Mucosa of descending colon (tissue), 3 donors: ENCODE measurements around the gene FHIT. TPM values are rescaled to one million over a fixed set of nuclear protein-coding genes. Genes with fewer than 3 reads are reported as not detected.

Source experiments
- ATAC-seq: fragments of 200-7000 bp; cut with Tn5 transposase; one replicate; pipeline ENCODE4 v1.9.1; 2020; ENCODE audit warnings: mild to moderate bottlenecking, moderate library complexity
- DNase-seq, 3 donors: peaks; one replicate each; pipeline ENCODE4 v3.0.0-alpha.2; 2020
- H3K36me3 ChIP-seq: fragments of 200-600 bp; one replicate; pipeline ENCODE4 v1.8.0; 2021; ENCODE audit warnings: low read depth, mild to moderate bottlenecking
- H3K4me1 ChIP-seq: fragments of 200-600 bp; one replicate; pipeline ENCODE4 v1.8.0; 2021; ENCODE audit warnings: low read depth, mild to moderate bottlenecking
- H3K4me3 ChIP-seq: fragments of 200-600 bp; one replicate; pipeline ENCODE4 v1.8.0; 2021; ENCODE audit warnings: mild to moderate bottlenecking
- H3K9me3 ChIP-seq: fragments of 200-600 bp; one replicate; pipeline ENCODE4 v1.8.0; 2021; ENCODE audit warnings: mild to moderate bottlenecking
- intact Hi-C, 2 donors: fragments of 100-400 bp; cut with DNase I in 1 of 2; cut with micrococcal nuclease in 1 of 2; formaldehyde crosslinking; loops; one replicate each; pipeline versions ENCODE4 v1.11.0 to v1.11.1; 2022; cut with DNase I, micrococcal nuclease
- total RNA-seq, 3 donors: library from RNA; stranded (reverse); fragmentation: NEBNext Ultra II Directional in 2 of 3; extraction: Animal tissue kit (Norgen Biotek cat#: 25700) in 2 of 3; gene quantifications; one replicate each; pipeline versions ENCODE4 v1.2.1 to v1.2.4, GENCODE V29; 2021 to 2023
- TF ChIP-seq, protein P1 (sequence below): fragments of 200-600 bp; IDR thresholded peaks from one replicate; pipeline ENCODE4 v1.8.0; 2022; ENCODE audit warnings: antibody characterized with exemption, mild to moderate bottlenecking
- donor health status: DM: no; HTN: no; CAD: no; lungs with moderate emphysema.
- donor health status: DM: no; HTN: no; CAD: no.
- donor health status: DM: no; HTN: yes; CAD: no.

FHIT gene
- total RNA-seq, 3 donors from 2014 or later, result 8.9 to 20.7 (median 18.6) TPM

DNA sequence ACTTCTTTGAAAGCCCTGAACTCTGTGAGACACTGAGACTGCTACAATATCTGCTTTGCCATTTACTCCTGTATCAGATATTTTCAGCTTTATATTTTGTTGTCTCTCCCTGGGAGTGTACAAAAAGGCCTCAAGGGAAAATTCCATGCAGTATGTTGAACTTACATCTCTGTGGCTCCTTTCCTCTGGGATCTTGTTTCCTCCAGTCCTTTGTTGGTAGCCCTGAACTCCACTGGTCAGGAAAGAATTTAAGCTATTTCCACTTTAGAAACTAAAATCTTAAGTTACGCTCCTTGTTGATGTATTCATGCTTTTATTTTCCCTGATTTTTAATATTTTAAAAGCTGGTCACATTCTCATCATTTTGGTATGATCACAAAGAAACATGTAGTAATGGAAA, 277.9 kb downstream of the FHIT start:
- no peak overlapping the region for H3K4me3 ChIP-seq
- no peaks in the 10 kb centered on the region for H3K36me3 ChIP-seq
- peaks cover 14% of the 10 kb centered on the region for H3K9me3 ChIP-seq
- intact Hi-C loops, result no loop called here
- no peak for ATAC-seq
- DNase-seq, result no peak
- TF ChIP-seq, protein P1, sequence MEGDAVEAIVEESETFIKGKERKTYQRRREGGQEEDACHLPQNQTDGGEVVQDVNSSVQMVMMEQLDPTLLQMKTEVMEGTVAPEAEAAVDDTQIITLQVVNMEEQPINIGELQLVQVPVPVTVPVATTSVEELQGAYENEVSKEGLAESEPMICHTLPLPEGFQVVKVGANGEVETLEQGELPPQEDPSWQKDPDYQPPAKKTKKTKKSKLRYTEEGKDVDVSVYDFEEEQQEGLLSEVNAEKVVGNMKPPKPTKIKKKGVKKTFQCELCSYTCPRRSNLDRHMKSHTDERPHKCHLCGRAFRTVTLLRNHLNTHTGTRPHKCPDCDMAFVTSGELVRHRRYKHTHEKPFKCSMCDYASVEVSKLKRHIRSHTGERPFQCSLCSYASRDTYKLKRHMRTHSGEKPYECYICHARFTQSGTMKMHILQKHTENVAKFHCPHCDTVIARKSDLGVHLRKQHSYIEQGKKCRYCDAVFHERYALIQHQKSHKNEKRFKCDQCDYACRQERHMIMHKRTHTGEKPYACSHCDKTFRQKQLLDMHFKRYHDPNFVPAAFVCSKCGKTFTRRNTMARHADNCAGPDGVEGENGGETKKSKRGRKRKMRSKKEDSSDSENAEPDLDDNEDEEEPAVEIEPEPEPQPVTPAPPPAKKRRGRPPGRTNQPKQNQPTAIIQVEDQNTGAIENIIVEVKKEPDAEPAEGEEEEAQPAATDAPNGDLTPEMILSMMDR, result no peak
- H3K4me1 ChIP-seq, result no peaks in the 10 kb centered on the region

DNA sequence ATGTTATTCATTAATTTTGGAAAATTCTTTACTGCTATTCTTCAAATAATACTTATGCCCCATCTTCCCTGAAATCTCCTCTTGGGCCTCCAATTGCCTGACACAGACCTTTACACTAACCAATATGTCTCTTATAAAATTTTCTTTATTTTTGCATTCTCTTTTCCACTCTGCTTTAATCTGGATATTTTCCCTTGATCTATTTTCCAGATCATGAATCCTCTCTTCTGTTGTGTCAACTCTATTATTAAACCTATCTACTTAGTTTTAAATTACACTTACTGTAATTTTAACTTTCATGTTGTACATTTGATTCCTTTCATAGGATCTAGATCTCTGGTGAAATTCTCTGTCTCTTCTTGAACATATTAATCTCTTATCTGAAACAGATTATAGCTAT, 278.7 kb downstream of the FHIT start:
- H3K9me3 ChIP-seq, result peaks cover 14% of the 10 kb centered on the region
- no peak overlapping the region for H3K4me3 ChIP-seq
- intact Hi-C loops, result no loop called here
- H3K4me1 ChIP-seq, result no peaks in the 10 kb centered on the region
- no peaks in the 10 kb centered on the region for H3K36me3 ChIP-seq
- TF ChIP-seq, protein P1, result no peak
- ATAC-seq (no peak), DNase-seq (no peak)

DNA sequence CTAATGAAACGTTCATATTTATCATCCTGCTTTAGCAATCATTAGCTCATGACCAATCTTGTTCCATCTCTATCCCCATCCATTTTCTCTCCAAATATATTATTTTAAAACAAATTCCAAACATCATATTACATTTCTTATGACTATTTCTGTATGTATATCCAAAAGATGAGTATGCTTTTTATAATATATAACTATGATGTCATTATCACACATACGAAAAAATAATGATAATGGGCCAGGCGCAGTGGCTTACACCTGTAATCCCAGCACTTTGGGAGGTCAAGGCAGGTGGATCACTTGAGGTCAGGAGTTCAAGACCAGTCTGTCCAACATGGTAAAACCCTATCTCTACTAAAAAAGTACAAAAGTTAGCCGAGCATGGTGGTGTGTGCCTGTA, 280.4 kb downstream of the FHIT start:
- intact Hi-C loops, result no loop called here
- DNase-seq, result no peak
- H3K36me3 ChIP-seq, result no peaks in the 10 kb centered on the region
- no peak for ATAC-seq
- TF ChIP-seq, protein P1, result no peak
- H3K4me1 ChIP-seq, result no peaks in the 10 kb centered on the region
- H3K9me3 ChIP-seq, result peaks cover 18% of the 10 kb centered on the region
- no peak overlapping the region for H3K4me3 ChIP-seq

DNA sequence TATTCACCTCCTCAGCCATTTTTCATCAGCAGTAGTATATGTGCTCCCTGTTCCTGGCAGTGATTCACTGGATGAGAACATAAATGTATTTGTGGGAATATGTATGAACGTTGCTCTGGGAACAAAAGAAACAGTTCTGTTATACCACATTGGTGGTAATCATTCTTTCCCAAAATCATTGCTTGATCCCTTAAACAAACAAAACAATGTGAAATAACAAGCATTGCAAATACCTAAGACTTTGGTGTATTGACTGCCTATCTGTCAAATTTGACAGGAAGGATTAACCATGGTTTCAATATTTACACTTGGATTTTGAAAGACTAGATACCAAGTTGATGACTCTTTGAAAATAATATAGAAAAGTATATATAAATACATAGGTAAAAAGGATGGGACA, 284.1 kb downstream of the FHIT start:
- intact Hi-C loops, result no loop called here
- Histone ChIP-seq H3K9me3 (peaks cover 10% of the 10 kb centered on the region), H3K4me3 (no peak overlapping the region), H3K4me1 (no peaks in the 10 kb centered on the region), H3K36me3 (no peaks in the 10 kb centered on the region)
- TF ChIP-seq, protein P1, result no peak
- DNase-seq, result no peak
- ATAC-seq, result no peak

DNA sequence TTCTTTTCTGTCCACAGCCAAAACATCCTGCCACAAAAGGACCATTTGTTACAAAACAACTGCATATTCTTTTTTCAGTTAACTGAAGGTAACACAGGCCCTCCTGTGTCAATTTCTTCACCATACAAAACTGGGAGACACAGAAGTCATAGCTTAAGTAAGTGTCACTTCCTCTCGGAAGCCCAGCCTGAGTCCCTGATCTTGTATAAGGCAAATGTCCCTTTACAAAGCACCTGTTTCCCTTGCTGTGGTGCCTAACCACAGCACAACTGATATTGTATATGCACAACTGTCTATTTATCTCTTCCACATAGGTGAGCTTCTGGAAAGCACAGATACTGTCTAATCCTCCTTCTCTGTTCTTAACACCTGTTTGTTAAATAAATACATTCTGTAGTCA, 293.7 kb downstream of the FHIT start:
- no peak for DNase-seq
- no peaks in the 10 kb centered on the region for H3K4me1 ChIP-seq
- intact Hi-C loops, result no loop called here
- no peaks in the 10 kb centered on the region for H3K36me3 ChIP-seq
- no peak overlapping the region for H3K4me3 ChIP-seq
- H3K9me3 ChIP-seq, result peaks cover 4% of the 10 kb centered on the region
- no peak for ATAC-seq
- TF ChIP-seq, protein P1, result no peak

DNA sequence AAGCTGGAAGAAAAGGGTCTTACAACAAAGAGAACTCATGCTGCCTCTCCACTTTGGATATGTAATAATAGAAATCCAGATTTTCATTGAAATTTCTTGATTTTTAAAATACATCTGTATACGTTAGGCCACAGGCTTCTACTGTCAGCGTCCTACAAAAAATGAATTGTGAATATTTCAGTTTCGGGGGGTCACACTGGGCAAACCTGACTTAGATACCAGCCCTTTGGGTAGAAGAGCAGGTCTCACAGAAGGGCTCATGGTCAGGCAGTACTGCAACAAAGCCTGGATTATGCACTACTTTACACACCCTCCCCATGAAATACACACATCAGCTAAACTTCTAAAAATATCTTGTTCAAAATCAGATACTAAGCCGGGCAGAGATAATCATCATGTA, 294.5 kb downstream of the FHIT start:
- Histone ChIP-seq H3K9me3 (peaks cover 3% of the 10 kb centered on the region), H3K4me1 (no peaks in the 10 kb centered on the region), H3K4me3 (no peak overlapping the region), H3K36me3 (no peaks in the 10 kb centered on the region)
- ATAC-seq (no peak), DNase-seq (no peak)
- intact Hi-C loops, result no loop called here
- TF ChIP-seq, protein P1, result no peak
